Measurements from ENCODE around the gene MACROD2. TPM values are rescaled to one million over a fixed set of nuclear protein-coding genes. Genes with fewer than 3 reads are reported as not detected.

The MACROD2 gene
- total and polyA plus RNA-seq, 8 donors, result 0.78 to 31.3 (median 10.9) TPM; not detected in 1

GRCh38 chr20:15327123-15327522, 1331.8 kb downstream of the MACROD2 start:
- Histone ChIP-seq H3K27ac (no peak overlapping the region), H3K9me3 (no peaks in the 10 kb centered on the region), H3K4me1 (no peaks in the 10 kb centered on the region), H3K36me3 (no peaks in the 10 kb centered on the region), H3K4me3 (no peak overlapping the region), H3K27me3 (no peaks in the 10 kb centered on the region)
- intact Hi-C loops (cut with DNase I; ENCODE audit: low total_unique reads), result no loop called here
- DNase-seq, result no peak
- whole genome bisulfite sequencing, 5 donors, result 86 to 96% (median 94%) methylated on average over 4 of the region's 4 CpGs
- TF ChIP-seq POLR2A (IDR thresholded peaks at IDR 0.05) (no peak), CTCF (IDR thresholded peaks at IDR 0.05) (no peak), POLR2AphosphoS5 (IDR thresholded peaks at IDR 0.05) (no peak), EP300 (IDR thresholded peaks at IDR 0.05) (no peak)

- 54 to 71% (median 62%) methylated on average over 1 of the region's 1 CpG for WGBS, 5 donors
- H3K27ac ChIP-seq, result no peak overlapping the region
- H3K27me3 ChIP-seq, result no peaks in the 10 kb centered on the region
- no peak for TF ChIP-seq CTCF (IDR thresholded peaks at IDR 0.05)
- no peak for TF ChIP-seq POLR2A (IDR thresholded peaks at IDR 0.05)
- TF ChIP-seq EP300 (IDR thresholded peaks at IDR 0.05), result no peak
- TF ChIP-seq POLR2AphosphoS5 (IDR thresholded peaks at IDR 0.05), result no peak
- no peaks in the 10 kb centered on the region for H3K4me1 ChIP-seq
- H3K4me3 ChIP-seq, result no peak overlapping the region
- H3K9me3 ChIP-seq, result no peaks in the 10 kb centered on the region
- DNase-seq, result no peak
- intact Hi-C loops (cut with DNase I; ENCODE audit: low total_unique reads), result no loop called here
- no peaks in the 10 kb centered on the region for H3K36me3 ChIP-seq
These were observed 1332.8 kb downstream of the MACROD2 start for GRCh38 chr20:15328084-15328483.

GRCh38 chr20:15332711-15333160, 1337.4 kb downstream of the MACROD2 start:
- intact Hi-C loops (cut with DNase I; ENCODE audit: low total_unique reads), result no loop called here
- Histone ChIP-seq H3K4me1 (no peaks in the 10 kb centered on the region), H3K27me3 (no peaks in the 10 kb centered on the region), H3K36me3 (no peaks in the 10 kb centered on the region), H3K9me3 (no peaks in the 10 kb centered on the region), H3K27ac (no peak overlapping the region), H3K4me3 (no peak overlapping the region)
- 90 to 97% (median 93%) methylated on average over 1 of the region's 1 CpG for WGBS, 5 donors
- no peak for DNase-seq
- TF ChIP-seq POLR2A (IDR thresholded peaks at IDR 0.05) (no peak), EP300 (IDR thresholded peaks at IDR 0.05) (no peak), CTCF (IDR thresholded peaks at IDR 0.05) (no peak)

GRCh38 chr20:15333170-15333569, 1337.9 kb downstream of the MACROD2 start:
- Histone ChIP-seq H3K9me3 (no peaks in the 10 kb centered on the region), H3K27me3 (no peaks in the 10 kb centered on the region), H3K4me1 (no peaks in the 10 kb centered on the region), H3K4me3 (no peak overlapping the region), H3K27ac (no peak overlapping the region), H3K36me3 (no peaks in the 10 kb centered on the region)
- TF ChIP-seq EP300 (IDR thresholded peaks at IDR 0.05), result no peak
- no peak for TF ChIP-seq POLR2AphosphoS5 (IDR thresholded peaks at IDR 0.05)
- no peak for TF ChIP-seq CTCF (IDR thresholded peaks at IDR 0.05)
- no peak for TF ChIP-seq POLR2A (IDR thresholded peaks at IDR 0.05)
- intact Hi-C loops (cut with DNase I; ENCODE audit: low total_unique reads), result no loop called here
- DNase-seq, result no peak
- WGBS, 5 donors, result 82 to 93% (median 83%) methylated on average over 4 of the region's 4 CpGs
